Endothelial cell of umbilical vein (primary cell): ENCODE results near the gene RAB40C. TPM values are rescaled to one million over a fixed set of nuclear protein-coding genes. Genes with fewer than 3 reads are reported as not detected.

Experiments used
- BruUV-seq: library from RNA; stranded (reverse); fragments of 400-500 nt; replicated peaks from 2 replicates; lab custom pipeline; 2021; lab: Mats Ljungman, UMichigan
- CTCF ChIA-PET: fragments of 300-600, 350-600 bp; sonication (Branson Sonifier 250); formaldehyde crosslinking; loops from one replicate; lab custom pipeline; 2021; ENCODE audit warnings: antibody characterized with exemption, inconsistent platforms; lab: Charles Lee
- POLR2A ChIA-PET: fragments of 300-600, 350-600 bp; sonication (Branson Sonifier 250); formaldehyde crosslinking; loops from one replicate; lab custom pipeline; 2021; ENCODE audit warnings: antibody characterized with exemption, inconsistent platforms; lab: Charles Lee
- DNase-seq: peaks from one replicate; pipeline ENCODE4 v3.0.0-alpha.2; 2011; ENCODE audit warnings: low read depth, low spot score
- FAIRE-seq: peaks from 2 replicates; lab custom pipeline; 2011; peaks lifted over from hg19 to GRCh38; lab: Jason Lieb, UNC
- H2AFZ ChIP-seq: 2 replicates; pipeline ENCODE4 v1.6.0; 2012; ENCODE audit warnings: low read depth, low read length, control low read depth, inconsistent platforms
- H3K27ac ChIP-seq: 2 replicates; pipeline ENCODE4 v1.5.1; 2011; ENCODE audit warnings: low read depth, mild to moderate bottlenecking, control low read depth, low read length, moderate library complexity; ENCODE audit not compliant: insufficient read depth
- H3K27me3 ChIP-seq, 2 experiments: 2 replicates each; pipeline versions ENCODE4 v1.6.0 to v1.6.1; 2011; ENCODE audit warnings: low read length in 2 of 2, mixed read lengths in 1 of 2; ENCODE audit not compliant: control insufficient read depth in 2 of 2, insufficient read depth in 2 of 2
- H3K36me3 ChIP-seq, 2 experiments: 2 replicates in 1 of 2; 3 replicates in 1 of 2; pipeline ENCODE4 v1.5.1; 2011; ENCODE audit warnings: low read length in 2 of 2, mild to moderate bottlenecking in 1 of 2, moderate library complexity in 1 of 2; ENCODE audit not compliant: control insufficient read depth in 2 of 2, insufficient read depth in 2 of 2; ENCODE audit errors: extremely low read depth in 1 of 2
- H3K4me1 ChIP-seq: 3 replicates; pipeline ENCODE4 v1.5.1; 2011; ENCODE audit warnings: mild to moderate bottlenecking, low read length; ENCODE audit not compliant: control insufficient read depth, insufficient read depth; ENCODE audit errors: extremely low read depth
- H3K4me2 ChIP-seq: 2 replicates; pipeline ENCODE4 v1.6.1; 2011; ENCODE audit warnings: low read length, control low read depth, mixed read lengths; ENCODE audit not compliant: insufficient read depth
- H3K4me3 ChIP-seq, 3 experiments: fragments of 200-600 bp in 1 of 3; sonication (generic), shearing (Covaris generic) in 1 of 3; replicated peaks in 1 of 3; 2 replicates each; pipeline ENCODE4 v1.5.1; 2011 to 2016; ENCODE audit warnings: control low read depth in 3 of 3, low read length in 3 of 3, mild to moderate bottlenecking in 2 of 3, inconsistent platforms in 1 of 3, low read depth in 1 of 3, moderate library complexity in 1 of 3; ENCODE audit not compliant: insufficient read depth in 1 of 3
- H3K79me2 ChIP-seq: 2 replicates; pipeline ENCODE4 v1.6.0; 2012; ENCODE audit warnings: low read length, inconsistent platforms; ENCODE audit not compliant: control insufficient read depth, insufficient read depth
- H3K9ac ChIP-seq: replicated peaks from 2 replicates; pipeline ENCODE3; 2011; ENCODE audit warnings: low read length, control low read depth; ENCODE audit not compliant: insufficient read depth; ENCODE audit errors: extremely low read depth
- H3K9me1 ChIP-seq: replicated peaks from 3 replicates; pipeline ENCODE4 v1.6.0; 2011; ENCODE audit warnings: mild to moderate bottlenecking, low read length; ENCODE audit not compliant: control insufficient read depth, insufficient read depth; ENCODE audit errors: extremely low read depth
- H3K9me3 ChIP-seq: replicated peaks from 2 replicates; pipeline ENCODE4 v1.5.1; 2012; ENCODE audit warnings: low read length, inconsistent platforms; ENCODE audit not compliant: control insufficient read depth, insufficient read depth
- H4K20me1 ChIP-seq: replicated peaks from 2 replicates; pipeline ENCODE3; 2011; ENCODE audit warnings: mild to moderate bottlenecking, low read length; ENCODE audit not compliant: control insufficient read depth, insufficient read depth; ENCODE audit errors: extremely low read depth
- EZH2 ChIP-seq: IDR thresholded peaks from 2 replicates; pipeline ENCODE4 v1.6.1; 2012; ENCODE audit warnings: borderline replicate concordance, low read depth, mild to moderate bottlenecking, moderate library complexity, low read length, inconsistent platforms; ENCODE audit not compliant: severe bottlenecking
- FOS ChIP-seq: IDR thresholded peaks from 2 replicates; pipeline ENCODE4 v1.6.1; 2011; ENCODE audit warnings: mild to moderate bottlenecking, low read length, moderate library complexity, borderline replicate concordance; ENCODE audit not compliant: insufficient read depth
- GATA2 ChIP-seq: IDR thresholded peaks from 2 replicates; pipeline ENCODE4 v1.7.0; 2011; ENCODE audit warnings: low read depth, mild to moderate bottlenecking, moderate library complexity, mixed read lengths, low read length; ENCODE audit not compliant: insufficient read length, insufficient read depth
- JUN ChIP-seq: IDR thresholded peaks from 2 replicates; pipeline ENCODE4 v1.6.1; 2011; ENCODE audit warnings: borderline replicate concordance, low read depth; ENCODE audit not compliant: insufficient read length, insufficient read depth
- MAX ChIP-seq: IDR thresholded peaks from 2 replicates; pipeline ENCODE4 v1.6.1; 2011; ENCODE audit not compliant: insufficient read depth, insufficient read length
- MYC ChIP-seq: IDR thresholded peaks from one replicate; pipeline ENCODE4 v1.6.1; 2011; ENCODE audit warnings: mild to moderate bottlenecking, low read depth, low read length
- POLR2A ChIP-seq: IDR thresholded peaks from 2 replicates; pipeline ENCODE4 v1.6.1; 2012; ENCODE audit warnings: low read depth, mild to moderate bottlenecking, control low read depth, low read length
- POLR2AphosphoS5 ChIP-seq: IDR thresholded peaks from 2 replicates; pipeline ENCODE4 v1.6.1; 2012; ENCODE audit warnings: low read depth, mild to moderate bottlenecking, control low read depth, low read length, moderate library complexity; ENCODE audit not compliant: insufficient read depth
- dilution Hi-C: fragments of 300-500 bp; cut with MboI; formaldehyde crosslinking; loops from one replicate; pipeline ENCODE4 v1.15.0; 2019; ENCODE audit warnings: low sequenced_read_pairs; ENCODE audit not compliant: extremely low pct_ligation_motif_present
- intact Hi-C: fragments of 100-400 bp; cut with micrococcal nuclease; formaldehyde crosslinking; loops from one replicate; pipeline ENCODE4 v1.10.0; 2022
- polyA plus RNA-seq, 4 experiments: library from polyadenylated mRNA; depleted of rRNA in 3 of 4; stranded (reverse) in 3 of 4; unstranded in 1 of 4; fragments of >200 nt; gene quantifications; 2 replicates each; pipeline versions ENCODE4 v1.2.1 to v1.2.3, GENCODE V29; 2011 to 2012; ENCODE audit warnings: missing spikeins in 1 of 4
- total RNA-seq: library from RNA; stranded (reverse); gene quantifications from 2 replicates; pipeline ENCODE4 v1.2.3, GENCODE V29; 2021
- TF ChIP-seq, protein P1 (sequence below), 2 donors: IDR thresholded peaks; 1 replicate in 1 of 2; 2 replicates in 1 of 2; pipeline ENCODE4 v1.5.1; 2011; ENCODE audit warnings: low read length in 2 of 2, mild to moderate bottlenecking in 2 of 2, moderate library complexity in 2 of 2, control low read depth in 1 of 2, inconsistent platforms in 1 of 2, low read depth in 1 of 2; ENCODE audit not compliant: insufficient read depth in 1 of 2; ENCODE audit errors: extremely low read depth in 1 of 2

The RAB40C gene
- total and polyA plus RNA-seq, 2 donors (not counting 3 experiments of a cell fraction or from before 2014, with no cell fraction given): 12.4 to 18.8 TPM

- ChIA-PET CTCF (interaction anchor here (2.2 kb wide), 1 partner anchor 11 kb away, joined by 9 read pairs; no protein-coding TSS in a partner anchor), POLR2A (no interaction called here)
- H3K27me3 ChIP-seq: no peaks in the 10 kb centered on the region
- H3K36me3 ChIP-seq: no peaks in the 10 kb centered on the region
- H3K9me1 ChIP-seq: no peaks in the 10 kb centered on the region
- dilution Hi-C loops (no loop called here), intact Hi-C loops (no loop called here)
- TF ChIP-seq POLR2AphosphoS5 (no peak), FOS (no peak), GATA2 (no peak), JUN (no peak), MYC (no peak), EZH2 (no peak), MAX (no peak), POLR2A (no peak)
- TF ChIP-seq, protein P1, sequence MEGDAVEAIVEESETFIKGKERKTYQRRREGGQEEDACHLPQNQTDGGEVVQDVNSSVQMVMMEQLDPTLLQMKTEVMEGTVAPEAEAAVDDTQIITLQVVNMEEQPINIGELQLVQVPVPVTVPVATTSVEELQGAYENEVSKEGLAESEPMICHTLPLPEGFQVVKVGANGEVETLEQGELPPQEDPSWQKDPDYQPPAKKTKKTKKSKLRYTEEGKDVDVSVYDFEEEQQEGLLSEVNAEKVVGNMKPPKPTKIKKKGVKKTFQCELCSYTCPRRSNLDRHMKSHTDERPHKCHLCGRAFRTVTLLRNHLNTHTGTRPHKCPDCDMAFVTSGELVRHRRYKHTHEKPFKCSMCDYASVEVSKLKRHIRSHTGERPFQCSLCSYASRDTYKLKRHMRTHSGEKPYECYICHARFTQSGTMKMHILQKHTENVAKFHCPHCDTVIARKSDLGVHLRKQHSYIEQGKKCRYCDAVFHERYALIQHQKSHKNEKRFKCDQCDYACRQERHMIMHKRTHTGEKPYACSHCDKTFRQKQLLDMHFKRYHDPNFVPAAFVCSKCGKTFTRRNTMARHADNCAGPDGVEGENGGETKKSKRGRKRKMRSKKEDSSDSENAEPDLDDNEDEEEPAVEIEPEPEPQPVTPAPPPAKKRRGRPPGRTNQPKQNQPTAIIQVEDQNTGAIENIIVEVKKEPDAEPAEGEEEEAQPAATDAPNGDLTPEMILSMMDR (IDR thresholded peaks at IDR 0.05; ENCODE audit: extremely low read depth in 1 of 2, insufficient read depth in 1 of 2, low read depth in 1 of 2, low read length in 2 of 2): no peak
- no peak overlapping the region for H2AFZ ChIP-seq
- DNase-seq: no peak
- no TSS peak for BruUV-seq
- FAIRE-seq: no peak
- H3K79me2 ChIP-seq: peaks cover 5% of the 10 kb centered on the region
- H4K20me1 ChIP-seq: no peaks in the 10 kb centered on the region
- H3K4me1 ChIP-seq: no peaks in the 10 kb centered on the region
- H3K9me3 ChIP-seq: no peaks in the 10 kb centered on the region
- H3K27ac ChIP-seq: no peak overlapping the region
- no peak overlapping the region for H3K4me2 ChIP-seq
- no peak overlapping the region for H3K4me3 ChIP-seq
- no peak overlapping the region for H3K9ac ChIP-seq
Measured at GRCh38 chr16:598823-599739, 9.2 kb downstream of the RAB40C start.
